Psoas muscle (tissue), 8 donors: ENCODE data around the gene INSYN1. TPM values are rescaled to one million over a fixed set of nuclear protein-coding genes. Genes with fewer than 3 reads are reported as not detected.
"Not testable (repeated sequence)": the region's sequence is repeated elsewhere in the genome, so short reads cannot be mapped to it uniquely, and the experiment has no call there.

Experiments
- ATAC-seq, 4 donors: fragments of 200-7000 bp; cut with Tn5 transposase; one replicate each; pipeline ENCODE4 v1.9.1; 2020; ENCODE audit warnings: moderate library complexity in 3 of 4, mild to moderate bottlenecking in 2 of 4
- DNase-seq, 2 donors: peaks; one replicate each; pipeline ENCODE4 v3.0.0-alpha.2; 2020
- H3K27ac ChIP-seq: fragments of 200-600 bp; one replicate; pipeline ENCODE4 v1.8.0; 2022
- H3K27me3 ChIP-seq, 3 donors: fragments of 200-600 bp in 1 of 3; one replicate each; pipeline versions ENCODE4 v1.6.1 to v1.8.0; 2013 to 2022; ENCODE audit warnings: low read length in 2 of 3, mild to moderate bottlenecking in 2 of 3, moderate library complexity in 1 of 3; ENCODE audit not compliant: insufficient read depth in 3 of 3
- H3K36me3 ChIP-seq, 2 donors: fragments of 200-600 bp in 1 of 2; one replicate each; pipeline versions ENCODE4 v1.6.1 to v1.8.0; 2013 to 2022; ENCODE audit warnings: low read depth in 1 of 2, mild to moderate bottlenecking in 1 of 2, moderate library complexity in 1 of 2; ENCODE audit not compliant: insufficient read depth in 1 of 2
- H3K4me1 ChIP-seq: fragments of 200-600 bp; one replicate; pipeline ENCODE4 v1.8.0; 2022
- H3K4me3 ChIP-seq: fragments of 200-600 bp; one replicate; pipeline ENCODE4 v1.8.0; 2022; ENCODE audit warnings: mild to moderate bottlenecking
- H3K9me3 ChIP-seq: fragments of 200-600 bp; one replicate; pipeline ENCODE4 v1.8.0; 2022
- WGBS, 3 donors: extraction: QIAGEN DNeasy Blood & Tissue Kit; methylation state at CpG; one replicate each; pipeline versions ENCODE4 v1.1.6 to v1.1.7; 2013; 5-methylcytosine and 5-hydroxymethylcytosine counted together
- intact Hi-C, 2 donors: fragments of 100-400 bp; cut with DNase I; formaldehyde crosslinking; loops; one replicate each; pipeline versions ENCODE4 v1.11.0 to v1.14.2; 2022
- polyA plus RNA-seq, 3 donors: library from polyadenylated mRNA; stranded (reverse); fragments of 200-250 nt; gene quantifications; one replicate each; pipeline ENCODE4 v1.2.3, GENCODE V29; 2013
- total RNA-seq, 4 donors: library from RNA; stranded (reverse); fragmentation: NEBNext Ultra II Directional in 2 of 4; extraction: Animal tissue kit (Norgen Biotek cat#: 25700) in 2 of 4; gene quantifications; one replicate each; pipeline versions ENCODE4 v1.2.1 to v1.2.4, GENCODE V29; 2021 to 2023
- TF ChIP-seq, protein P1 (sequence below): fragments of 200-600 bp; IDR thresholded peaks from one replicate; pipeline ENCODE4 v1.8.0; 2022; ENCODE audit warnings: antibody characterized with exemption
- donor health status: healthy with polysubstance abuse.
- donor health status: DM: no; HTN: no; CAD: no; lungs with moderate emphysema.
- donor health status: Bipolar disorder and iron deficiency.
- donor health status: healthy.
- donor health status: DM: yes; HTN: yes; CAD: no.
- donor health status: DM: no; HTN: no; CAD: no.
- donor health status: DM: no; HTN: no; CAD: no.
- donor health status: DM: yes; HTN: yes; CAD: no.

INSYN1 gene
- total and polyA plus RNA-seq, 7 donors = 0.42 to 10.8 (median 3.8) TPM

- intact Hi-C loops = no loop called here
- WGBS, 3 donors = 90 to 95% (median 92%) methylated on average over 25 of the region's 25 CpGs
- Histone ChIP-seq H3K36me3 (no peaks in the 10 kb centered on the region), H3K27me3 (peaks cover 0 to 17% (median 0%) of the 10 kb centered on the region in 3 donors), H3K27ac (no peak overlapping the region), H3K4me3 (no peak overlapping the region), H3K9me3 (no peaks in the 10 kb centered on the region), H3K4me1 (no peaks in the 10 kb centered on the region)
- TF ChIP-seq, protein P1, sequence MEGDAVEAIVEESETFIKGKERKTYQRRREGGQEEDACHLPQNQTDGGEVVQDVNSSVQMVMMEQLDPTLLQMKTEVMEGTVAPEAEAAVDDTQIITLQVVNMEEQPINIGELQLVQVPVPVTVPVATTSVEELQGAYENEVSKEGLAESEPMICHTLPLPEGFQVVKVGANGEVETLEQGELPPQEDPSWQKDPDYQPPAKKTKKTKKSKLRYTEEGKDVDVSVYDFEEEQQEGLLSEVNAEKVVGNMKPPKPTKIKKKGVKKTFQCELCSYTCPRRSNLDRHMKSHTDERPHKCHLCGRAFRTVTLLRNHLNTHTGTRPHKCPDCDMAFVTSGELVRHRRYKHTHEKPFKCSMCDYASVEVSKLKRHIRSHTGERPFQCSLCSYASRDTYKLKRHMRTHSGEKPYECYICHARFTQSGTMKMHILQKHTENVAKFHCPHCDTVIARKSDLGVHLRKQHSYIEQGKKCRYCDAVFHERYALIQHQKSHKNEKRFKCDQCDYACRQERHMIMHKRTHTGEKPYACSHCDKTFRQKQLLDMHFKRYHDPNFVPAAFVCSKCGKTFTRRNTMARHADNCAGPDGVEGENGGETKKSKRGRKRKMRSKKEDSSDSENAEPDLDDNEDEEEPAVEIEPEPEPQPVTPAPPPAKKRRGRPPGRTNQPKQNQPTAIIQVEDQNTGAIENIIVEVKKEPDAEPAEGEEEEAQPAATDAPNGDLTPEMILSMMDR = no peak
- DNase-seq (no peak), ATAC-seq (no peak)
Measured at GRCh38 chr15:73740152-73741048, 12.8 kb downstream of the INSYN1 start.

DNA sequence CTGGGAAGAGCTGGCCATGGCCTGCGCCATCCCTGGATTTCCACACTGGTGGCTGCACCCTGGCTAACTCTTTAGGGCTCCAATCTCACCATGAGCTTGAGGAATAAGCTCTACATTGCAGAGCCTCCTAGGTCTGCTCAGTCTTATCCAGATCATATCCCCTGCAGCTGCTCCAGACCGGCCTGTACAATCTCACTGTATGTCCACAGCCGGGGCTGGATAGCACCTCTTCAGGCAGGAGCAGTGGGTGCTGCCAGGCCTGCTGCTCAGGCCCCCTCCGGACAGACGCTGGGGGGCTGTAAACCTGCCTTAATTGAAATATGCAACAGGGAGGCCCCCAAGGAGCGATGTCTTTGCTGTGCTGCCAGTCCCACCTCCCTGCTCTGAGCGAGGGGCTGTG, 15.6 kb downstream of the INSYN1 start:
- intact Hi-C loops = no loop called here
- TF ChIP-seq, protein P1 = no peak
- 69 to 75% (median 73%) methylated on average over 7 of the region's 7 CpGs for WGBS, 3 donors
- no peaks in the 10 kb centered on the region for H3K4me1 ChIP-seq
- H3K27ac ChIP-seq = no peak overlapping the region
- H3K4me3 ChIP-seq = no peak overlapping the region
- H3K36me3 ChIP-seq = no peaks in the 10 kb centered on the region
- no peaks in the 10 kb centered on the region for H3K9me3 ChIP-seq
- H3K27me3 ChIP-seq = peaks cover 0 to 18% (median 0%) of the 10 kb centered on the region in 3 donors
- no peak for DNase-seq
- ATAC-seq = no peak

GRCh38 chr15:73732930-73733329, 20.2 kb downstream of the INSYN1 start:
- H3K36me3 ChIP-seq = no peaks in the 10 kb centered on the region
- intact Hi-C loops = no loop called here
- DNase-seq (no peak), ATAC-seq (no peak)
- TF ChIP-seq, protein P1 = no peak
- no peak overlapping the region for H3K4me3 ChIP-seq
- 46 to 52% (median 51%) methylated on average over 3 of the region's 3 CpGs for WGBS, 3 donors
- H3K9me3 ChIP-seq = no peaks in the 10 kb centered on the region
- H3K27me3 ChIP-seq = peaks cover 0 to 14% (median 0%) of the 10 kb centered on the region in 3 donors
- H3K27ac ChIP-seq = no peak overlapping the region
- H3K4me1 ChIP-seq = no peaks in the 10 kb centered on the region

GRCh38 chr15:73732051-73732450, 21.1 kb downstream of the INSYN1 start:
- H3K27ac ChIP-seq, ATAC-seq, H3K9me3 ChIP-seq, H3K4me3 ChIP-seq, H3K4me1 ChIP-seq, H3K36me3 ChIP-seq, DNase-seq, intact Hi-C loops: not testable (repeated sequence)
- 94 to 97% (median 96%) methylated on average over 19 to 29 of the region's 29 CpGs for WGBS, 3 donors
- H3K27me3 ChIP-seq = peaks cover 0 to 14% (median 0%) of the 10 kb centered on the region in 3 donors

DNA sequence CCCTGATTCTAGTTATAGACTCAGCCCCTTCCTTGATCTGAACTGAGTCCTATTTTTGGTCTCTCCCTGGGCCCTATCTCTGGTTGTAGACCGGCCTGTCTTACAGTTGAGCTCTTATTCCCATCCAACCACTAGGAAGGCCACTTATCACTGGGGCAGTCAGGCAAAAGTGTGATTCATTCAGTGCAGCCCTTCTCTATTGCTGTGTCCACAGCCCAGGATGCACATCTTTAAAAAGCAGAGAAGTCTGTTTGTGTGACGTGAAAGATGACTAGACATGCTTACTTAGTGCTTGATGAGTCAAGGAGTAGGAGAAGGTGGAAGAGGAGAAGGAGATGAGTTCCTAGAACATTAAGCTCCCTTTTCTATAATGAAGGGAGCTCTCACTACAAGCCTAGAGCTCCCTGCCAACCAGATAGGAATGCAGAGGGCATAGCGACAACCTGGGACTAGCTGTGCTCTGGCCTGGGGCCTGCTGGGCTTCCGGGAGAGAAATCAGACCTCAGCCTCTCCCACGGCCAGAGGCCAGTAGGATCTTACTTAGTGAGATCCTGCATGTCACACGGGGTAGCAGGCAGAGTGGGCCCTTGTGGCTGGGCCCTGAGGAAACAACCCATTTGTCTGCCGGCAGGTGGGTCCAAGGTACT, 25.7 kb downstream of the INSYN1 start:
- intact Hi-C loops = no loop called here
- Histone ChIP-seq H3K27ac (no peak overlapping the region), H3K4me1 (no peaks in the 10 kb centered on the region), H3K9me3 (no peaks in the 10 kb centered on the region), H3K4me3 (no peak overlapping the region), H3K27me3 (no peaks in the 10 kb centered on the region), H3K36me3 (no peaks in the 10 kb centered on the region)
- WGBS, 3 donors = 52 to 78% (median 55%) methylated on average over 7 of the region's 7 CpGs
- ATAC-seq = peak in 3 of 4 donors; percentile 53 to 79 (median 60)
- TF ChIP-seq, protein P1 = no peak
- DNase-seq = no peak
